CD4-positive, alpha-beta T cell treated with Interleukin-1 beta for 1 hour (primary cell): ENCODE results near the gene HPCA.

Experiments
- DNase-seq, 2 donors: peaks; one replicate each; pipeline ENCODE4 v3.0.0-alpha.2; 2020 to 2022

HPCA gene

DNA sequence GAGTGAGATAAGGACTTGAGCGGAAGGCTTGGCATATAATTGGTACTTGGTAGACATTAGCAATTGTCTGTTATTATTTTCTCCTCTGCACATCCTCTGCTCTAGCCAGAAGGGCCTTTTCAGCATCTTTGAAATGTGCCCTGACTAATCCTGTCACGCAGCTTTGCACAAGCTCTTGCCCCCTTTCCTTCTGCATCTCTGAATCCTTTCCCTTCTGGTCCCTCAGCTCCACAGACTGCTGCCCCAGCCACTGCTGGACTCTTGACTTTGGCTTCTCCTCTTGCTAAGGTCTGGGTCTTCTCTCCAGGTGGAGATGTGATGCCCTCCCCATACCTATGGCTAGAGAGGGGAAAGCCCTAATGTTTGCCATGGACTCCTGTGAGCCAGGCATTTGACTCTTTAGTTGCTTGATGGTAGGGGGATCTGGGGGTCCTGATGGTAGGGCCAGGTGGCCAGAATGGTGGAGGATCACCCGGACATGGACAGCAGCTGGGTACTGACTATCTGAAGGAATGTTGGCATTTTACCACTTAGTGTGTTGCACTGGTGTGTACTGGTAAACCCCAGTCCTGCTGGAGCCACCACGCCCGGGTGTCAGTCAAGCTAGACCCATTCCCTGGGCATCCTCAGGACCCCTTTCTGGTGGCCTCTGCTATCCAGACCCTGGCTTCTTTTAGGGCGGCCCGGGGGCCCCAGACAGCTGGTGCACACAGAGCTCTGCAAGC lies 4.4 kb downstream of the HPCA start:
- no peak for DNase-seq

DNA sequence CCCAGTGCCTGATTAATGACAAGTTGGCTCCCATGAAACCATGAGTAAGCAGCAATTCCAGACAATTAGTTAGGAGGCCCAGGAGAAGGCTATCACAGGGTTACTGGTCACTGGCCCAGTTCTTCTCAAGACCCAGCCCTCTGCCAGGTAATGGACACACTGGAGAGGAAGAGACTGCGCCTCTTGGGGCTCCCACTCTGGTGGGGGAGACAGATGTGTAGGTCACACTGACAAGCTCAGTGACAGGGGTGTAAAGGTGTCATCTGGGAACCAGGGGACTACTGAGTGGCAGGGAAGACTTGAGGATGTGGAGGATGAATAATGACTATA lies 4.9 kb downstream of the HPCA start:
- no peak for DNase-seq

DNA sequence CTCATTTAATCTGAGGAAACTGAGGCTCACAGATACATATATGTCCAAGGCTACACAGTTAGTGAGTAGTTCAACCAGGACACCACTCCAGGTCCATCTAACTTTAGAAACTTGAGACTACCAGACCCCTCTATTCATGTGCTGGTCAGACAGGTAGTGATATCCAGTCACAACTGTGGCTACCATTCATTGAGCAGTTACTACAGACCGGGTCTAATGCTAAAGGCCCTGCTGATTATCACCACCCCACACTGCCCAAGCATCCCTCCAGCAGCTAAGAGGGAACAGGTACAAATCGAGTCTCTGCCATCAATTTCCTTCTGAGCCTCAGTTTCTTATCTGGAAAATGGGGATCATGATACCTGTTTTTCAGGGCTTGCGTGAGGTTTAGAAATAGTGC lies 5.3 kb downstream of the HPCA start:
- DNase-seq = no peak

DNA sequence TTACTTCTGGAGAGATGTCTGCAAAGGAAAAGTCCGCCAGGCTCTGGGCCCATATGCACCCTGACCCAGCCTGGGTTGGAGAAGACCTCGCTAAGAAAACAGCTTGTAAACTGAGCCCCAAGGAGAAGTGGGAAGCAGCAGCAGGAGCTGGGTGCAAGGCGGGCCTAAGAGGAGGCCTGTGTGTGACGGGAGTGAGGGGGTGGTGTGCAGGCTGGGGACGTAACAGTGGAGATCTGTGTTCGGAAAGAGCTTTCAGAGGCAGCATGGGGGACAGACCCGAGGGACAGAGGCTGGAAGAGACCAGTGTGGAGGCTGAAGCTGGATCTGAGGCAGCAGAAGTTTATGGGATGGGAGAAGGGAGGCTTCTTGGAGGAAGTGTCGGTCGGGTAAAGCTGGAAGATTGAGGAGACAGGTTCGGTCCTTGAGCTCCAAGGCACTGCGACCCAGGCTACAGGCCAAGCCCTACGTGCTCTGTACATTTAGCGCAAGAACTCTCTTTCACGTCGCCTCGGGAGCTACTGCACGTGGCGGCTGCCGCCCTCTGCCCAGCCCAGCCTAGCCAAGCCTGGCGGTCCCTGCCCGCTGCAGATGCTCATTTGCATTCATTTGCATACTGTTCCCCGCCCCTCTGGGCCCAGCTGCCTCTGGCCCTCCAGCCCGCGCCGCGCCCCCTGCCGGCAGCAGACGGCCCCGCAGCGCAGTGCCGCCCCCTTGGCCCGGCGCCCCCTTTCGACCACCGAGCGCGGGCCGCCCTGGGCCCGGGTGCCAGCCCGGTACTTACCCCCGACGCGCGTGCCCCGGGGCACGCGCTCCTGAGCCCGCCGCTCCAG lies 6.3 kb downstream of the HPCA start:
- peak; percentile 25 to 29 for DNase-seq

DNA sequence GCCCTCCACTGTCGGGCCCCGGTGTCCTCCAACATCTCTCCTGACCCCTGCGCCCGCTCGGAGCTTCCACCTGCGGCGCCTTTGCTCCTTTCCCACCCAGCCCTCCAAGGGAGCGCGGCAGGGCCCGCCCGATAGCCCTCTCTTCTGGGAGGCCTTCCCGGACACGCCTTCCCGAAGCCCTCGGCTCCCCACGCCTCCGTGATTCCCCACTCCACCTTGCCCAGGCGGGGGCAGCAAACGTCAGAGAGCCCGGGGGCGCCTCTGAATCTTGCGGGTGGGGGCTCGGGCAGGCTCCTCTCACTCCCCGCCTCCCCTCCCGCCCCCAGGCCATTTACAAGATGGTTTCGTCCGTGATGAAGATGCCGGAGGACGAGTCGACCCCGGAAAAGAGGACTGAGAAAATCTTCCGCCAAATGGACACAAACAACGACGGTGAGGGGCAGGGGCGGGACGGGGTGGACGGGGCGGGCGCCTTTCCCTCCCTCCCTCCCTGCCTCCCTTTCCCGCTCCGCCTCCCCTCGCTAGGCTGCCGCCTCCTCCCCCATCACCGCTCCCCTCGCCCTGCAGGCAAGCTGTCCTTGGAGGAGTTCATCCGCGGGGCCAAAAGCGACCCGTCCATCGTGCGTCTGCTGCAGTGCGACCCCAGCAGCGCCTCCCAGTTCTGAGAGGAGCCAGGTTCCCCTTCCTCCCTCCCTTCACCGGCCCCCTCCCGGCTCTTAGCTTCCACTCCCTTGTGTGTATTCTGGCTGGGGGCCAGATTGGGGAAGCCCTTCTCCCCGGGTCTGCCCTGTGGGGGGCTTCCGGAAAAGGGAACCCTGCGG lies 7.1 kb downstream of the HPCA start:
- DNase-seq = no peak

DNA sequence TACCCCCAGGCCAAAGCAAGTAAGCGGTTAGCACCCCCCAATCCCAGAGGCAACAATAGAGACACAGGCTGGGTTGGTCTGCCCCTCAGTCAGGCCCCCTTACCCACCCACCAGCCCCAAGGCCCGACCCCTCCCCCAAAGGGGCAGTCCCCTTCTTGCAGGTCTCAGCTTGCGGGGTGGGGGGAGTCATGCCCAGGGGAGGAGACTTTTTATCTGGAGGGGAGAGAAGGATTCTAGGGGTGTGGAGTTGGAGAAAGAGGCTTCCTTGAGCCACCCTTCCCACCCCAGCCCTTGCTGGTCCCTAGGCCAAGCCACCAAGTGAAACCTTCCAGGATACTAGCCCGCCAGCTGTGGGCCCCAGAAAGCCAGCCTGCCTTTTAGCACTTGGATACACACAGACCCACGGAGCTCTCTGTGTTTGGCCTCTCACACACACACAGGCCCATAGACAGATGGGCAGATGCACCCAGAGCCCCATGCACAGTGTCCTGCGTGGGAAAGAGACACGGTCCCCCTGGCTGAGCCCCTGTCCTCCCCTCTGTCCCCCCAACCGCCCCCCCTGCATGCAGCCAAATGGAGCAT lies 7.8 kb downstream of the HPCA start:
- DNase-seq = no peak

DNA sequence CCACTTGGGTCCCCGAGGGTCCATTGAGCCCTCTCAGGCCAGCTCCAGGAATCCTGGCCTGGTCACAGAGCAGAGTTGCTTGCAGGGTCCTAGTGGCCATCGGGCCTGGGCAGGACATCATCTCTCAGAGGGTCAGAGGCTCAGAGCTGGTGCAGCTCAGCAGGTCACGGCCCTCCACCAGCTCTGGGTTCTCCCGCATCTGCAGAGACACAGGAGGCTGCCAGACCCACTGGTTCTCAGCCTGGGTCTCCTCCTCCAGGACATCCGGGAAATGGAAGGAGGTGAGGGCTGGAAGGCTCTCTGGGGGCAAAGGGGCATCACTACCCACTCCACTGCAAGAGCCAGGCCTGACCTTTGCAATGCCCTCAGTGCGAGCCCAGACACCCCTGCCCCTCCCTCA lies 8.4 kb downstream of the HPCA start:
- DNase-seq = no peak

DNA sequence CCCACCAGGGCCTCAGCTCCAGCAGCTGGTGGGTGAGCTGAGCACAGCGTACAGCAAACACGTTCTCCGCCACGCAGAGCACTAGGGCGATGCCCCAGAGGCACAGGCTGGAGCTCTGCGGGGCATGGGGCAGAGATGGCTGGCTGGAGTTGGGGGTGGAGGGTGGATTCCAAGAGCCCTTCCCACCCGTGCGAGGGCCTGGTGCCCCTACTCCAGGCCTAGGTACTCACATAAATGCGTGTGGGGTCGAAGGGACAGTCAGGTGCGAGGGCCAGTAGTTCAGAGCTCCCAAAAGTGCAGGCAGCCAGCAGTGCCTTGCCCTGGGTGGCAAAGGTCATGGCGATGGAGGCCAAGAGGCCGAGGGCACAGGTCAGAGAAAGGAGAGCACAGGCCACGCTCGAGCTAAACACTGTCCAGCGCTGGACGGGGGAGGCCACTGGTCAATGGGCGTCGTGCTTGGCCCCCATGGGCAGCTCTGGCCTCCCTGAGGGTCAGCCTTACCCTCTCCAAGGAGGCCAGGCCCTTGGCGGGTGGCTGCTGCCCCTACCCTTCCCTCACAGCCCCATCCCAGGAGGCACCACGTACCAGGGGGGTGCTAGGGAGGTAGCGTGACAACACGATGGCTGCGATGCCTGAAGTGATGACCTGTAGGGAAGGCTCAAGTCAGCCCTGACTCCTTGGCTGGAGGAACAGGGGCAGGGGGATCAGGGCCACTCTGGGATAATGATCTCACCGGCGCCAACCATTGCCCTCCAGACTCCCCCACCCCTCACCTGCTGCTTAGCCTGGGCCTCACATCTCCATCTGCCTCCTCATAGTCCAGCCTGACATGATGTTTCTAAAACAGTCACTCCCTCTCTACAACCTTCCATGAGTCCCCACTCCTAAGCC lies 9.3 kb downstream of the HPCA start:
- no peak for DNase-seq

DNA sequence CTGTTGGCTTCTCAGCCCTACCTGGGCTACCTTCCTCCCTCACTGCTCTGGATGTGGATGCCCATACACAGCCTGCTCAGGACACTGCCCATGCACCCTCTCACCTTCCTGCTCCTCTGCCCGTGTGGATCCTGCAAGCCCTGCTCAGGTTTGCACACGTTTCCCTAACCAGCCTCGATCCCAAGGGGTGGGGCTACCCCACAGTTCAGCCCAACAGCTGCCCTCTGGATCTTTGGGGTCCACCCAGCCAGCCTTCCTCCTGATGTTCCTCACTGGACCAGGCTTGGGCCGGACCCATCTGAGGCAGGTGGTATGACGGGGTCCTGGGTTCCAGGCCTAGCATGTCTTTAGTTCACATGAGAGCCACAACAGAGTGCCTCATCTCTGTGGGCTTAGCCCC lies 10.2 kb downstream of the HPCA start:
- DNase-seq = no peak

DNA sequence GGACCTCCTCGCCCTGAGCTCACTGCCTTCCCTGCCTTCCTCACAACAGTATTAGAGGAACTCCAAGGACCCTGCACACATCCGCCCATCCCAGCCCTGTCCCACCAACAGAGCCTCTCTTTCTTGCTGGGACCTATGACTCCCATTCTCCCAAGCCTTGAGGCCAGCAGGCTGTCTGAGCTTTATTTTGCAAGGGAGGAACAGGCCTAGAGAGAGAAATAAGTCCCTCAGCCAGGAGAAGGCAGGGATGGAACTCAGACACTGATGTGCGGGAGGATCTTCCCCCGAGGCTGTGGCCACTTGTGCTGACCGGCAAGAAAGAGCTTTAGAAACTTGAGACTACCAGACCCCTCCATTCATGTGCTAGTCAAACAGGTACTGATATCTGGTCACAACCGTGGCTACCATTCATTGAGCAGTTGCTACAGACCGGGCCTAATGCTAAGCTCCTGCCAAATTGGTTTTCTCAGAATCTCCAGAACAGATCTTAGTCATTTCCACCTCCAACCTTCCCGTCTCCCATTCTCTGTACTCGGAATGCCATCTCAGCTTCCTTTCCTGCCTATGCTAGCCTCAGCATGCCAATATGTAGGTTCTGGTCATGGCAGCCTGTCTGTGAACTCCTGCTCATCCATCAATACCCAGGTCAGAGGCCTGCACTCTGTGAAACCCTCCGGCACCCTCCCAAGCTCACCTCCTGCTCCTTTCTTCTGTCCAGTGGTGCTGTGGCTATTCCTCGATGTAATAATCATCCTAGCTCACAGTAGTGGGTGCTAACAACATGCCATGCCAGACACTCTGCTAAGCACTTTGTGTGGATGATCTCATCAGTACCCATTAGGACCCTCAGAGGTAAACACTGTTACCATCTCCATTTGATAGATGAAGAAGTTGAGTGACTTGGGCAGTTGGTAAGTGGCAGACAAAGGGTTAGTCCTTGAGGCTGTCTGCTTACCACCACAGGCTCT lies 11.1 kb downstream of the HPCA start:
- no peak for DNase-seq

DNA sequence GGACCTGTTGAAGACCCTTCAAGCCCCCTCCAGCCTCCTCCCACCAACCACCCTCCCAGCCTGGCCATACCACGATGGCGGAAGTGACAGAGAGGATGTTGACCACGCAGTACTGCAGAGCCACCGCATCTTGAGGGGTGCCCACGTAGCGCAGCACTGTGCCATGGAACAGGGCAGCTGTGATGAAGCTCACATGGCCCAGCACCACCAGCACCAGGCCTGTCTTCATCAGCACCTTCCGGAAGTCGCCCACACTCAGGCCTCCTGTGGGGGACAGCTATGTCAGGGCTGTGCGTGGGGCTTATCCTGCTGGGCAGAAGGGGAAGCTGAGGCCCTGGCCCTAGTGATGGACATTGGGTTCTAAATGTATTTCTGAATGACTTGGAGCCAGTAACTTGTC lies 11.8 kb downstream of the HPCA start:
- DNase-seq = no peak

DNA sequence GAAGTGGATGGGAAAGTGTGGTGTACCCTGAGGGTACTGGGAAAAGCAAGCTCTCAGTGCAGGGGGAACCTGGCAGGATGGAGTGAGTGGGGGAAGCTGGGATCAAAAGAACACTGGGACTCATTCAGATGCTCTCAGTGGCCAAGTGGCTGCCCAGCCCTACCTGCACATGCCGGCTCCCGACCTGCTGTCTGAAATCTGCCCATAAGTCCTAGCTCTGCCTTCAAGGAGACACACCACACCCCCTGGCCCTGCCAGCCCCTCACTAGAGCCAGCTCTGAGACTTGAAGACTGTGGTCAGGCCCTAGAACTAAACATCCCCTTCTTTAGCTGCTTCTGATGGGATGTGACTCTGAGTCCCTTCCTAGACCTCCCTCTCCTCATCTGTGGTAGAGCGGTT lies 12.7 kb downstream of the HPCA start:
- no peak for DNase-seq

DNA sequence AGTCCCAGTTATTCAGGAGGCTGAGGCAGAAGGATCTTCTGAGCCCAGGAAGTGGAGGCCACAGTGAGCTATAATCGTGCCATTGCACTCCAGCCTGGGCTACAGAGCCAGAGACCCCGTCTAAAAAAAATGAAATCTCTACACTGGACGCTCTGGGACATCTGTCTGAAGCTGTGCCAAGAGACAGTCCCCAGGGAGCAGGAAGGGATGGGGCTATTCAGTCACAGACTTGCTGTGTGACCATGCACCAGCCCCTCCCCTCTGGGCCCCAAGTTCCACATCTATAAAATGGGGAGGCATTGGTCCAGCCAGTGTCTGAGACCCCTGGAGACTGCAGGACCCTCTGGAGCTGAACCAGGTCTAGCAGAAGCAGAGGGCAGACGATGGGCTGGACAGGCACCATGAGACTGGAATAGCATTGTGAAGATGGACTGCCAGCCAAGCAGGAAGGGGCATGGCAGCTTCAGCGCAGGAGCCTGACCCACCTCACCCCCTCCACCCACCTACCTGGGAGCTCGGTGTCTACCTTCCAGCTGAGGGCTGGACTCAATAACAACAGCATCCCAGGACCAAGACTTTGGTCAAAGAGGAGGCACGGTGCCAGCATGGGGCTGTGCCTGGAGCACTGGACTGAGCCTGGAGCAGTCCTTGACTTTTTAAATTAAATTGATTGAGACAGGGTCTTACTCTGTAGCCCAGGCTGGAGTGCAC lies 13.4 kb downstream of the HPCA start:
- DNase-seq = no peak

DNA sequence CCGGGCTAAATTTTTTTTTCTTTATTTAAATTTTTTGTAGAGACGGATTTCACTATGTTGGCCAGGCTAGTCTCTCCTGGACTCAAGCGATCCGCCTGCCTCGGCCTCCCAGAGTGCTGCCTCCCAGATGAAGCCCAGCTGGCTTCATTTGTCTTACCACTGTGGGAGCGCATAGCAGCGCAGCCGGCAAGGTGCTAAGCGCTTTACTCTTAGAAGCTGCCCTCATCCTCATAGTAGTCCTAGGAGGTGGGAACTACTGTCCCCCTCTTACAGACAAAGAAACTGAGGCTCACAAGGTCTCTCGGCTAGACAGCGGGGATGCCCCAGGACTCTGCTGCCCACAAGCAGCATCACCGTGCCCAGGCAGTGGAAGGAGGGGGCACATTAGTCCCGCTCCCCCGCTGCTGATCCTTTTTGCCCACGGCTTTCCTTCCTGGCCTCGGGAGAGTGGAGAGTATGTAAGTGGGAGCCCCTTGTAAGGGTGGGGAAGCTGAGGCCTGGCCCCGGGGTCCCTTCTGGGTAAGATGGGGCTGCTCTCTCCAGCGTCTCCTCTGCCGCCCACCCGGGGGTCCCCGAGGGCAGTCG lies 14.2 kb downstream of the HPCA start:
- DNase-seq = no peak

DNA sequence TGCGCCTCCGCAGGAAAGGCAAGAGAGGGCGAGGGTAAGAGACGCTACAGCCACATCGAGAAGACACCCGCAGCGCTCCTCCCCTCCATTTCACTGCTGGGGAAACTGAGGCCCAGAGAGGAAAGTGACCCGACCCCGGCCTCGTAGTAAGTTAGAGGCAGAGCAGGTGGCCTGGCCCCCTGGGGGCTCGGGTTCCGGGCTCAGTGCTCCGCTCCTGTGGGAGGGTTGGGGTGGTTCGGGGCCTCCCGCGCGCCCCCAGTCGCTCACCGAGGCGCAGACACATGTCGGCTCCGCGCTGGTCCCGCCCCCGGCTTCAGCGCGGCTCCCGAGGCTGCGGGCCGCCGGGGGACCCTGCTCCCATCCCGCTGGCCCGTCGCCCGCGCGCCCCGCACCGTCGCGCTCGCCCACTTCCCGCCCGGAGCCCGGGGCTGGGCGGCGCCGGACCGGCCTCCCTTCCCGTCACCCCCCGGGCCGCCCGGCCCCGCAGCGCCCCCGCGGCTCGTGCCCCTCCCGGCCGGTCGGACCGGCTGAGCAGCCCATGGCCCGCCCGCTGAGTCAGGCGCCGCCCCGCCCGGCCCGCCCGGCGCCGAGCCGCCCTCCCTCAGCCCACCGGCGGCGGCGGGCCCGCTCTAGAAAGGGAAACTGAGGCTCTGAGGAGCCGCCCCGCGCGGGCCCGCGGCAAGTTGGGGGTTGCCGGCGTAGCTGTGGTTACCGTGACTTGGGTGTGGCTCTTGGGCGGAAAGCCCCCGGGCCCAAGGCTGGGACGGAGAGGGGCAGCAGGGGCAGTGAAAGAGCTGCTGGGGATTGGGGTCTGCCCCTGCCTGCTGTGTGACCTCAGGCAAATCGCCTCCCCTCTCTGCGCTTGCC lies 14.9 kb downstream of the HPCA start, which contains the start of gene TMEM54:
Gene TMEM54, minus strand, starts transcription at position 434 of the 867 bp plus-strand sequence. Its CDS starts 151 bp downstream, at position 283.
- no peak for DNase-seq

DNA sequence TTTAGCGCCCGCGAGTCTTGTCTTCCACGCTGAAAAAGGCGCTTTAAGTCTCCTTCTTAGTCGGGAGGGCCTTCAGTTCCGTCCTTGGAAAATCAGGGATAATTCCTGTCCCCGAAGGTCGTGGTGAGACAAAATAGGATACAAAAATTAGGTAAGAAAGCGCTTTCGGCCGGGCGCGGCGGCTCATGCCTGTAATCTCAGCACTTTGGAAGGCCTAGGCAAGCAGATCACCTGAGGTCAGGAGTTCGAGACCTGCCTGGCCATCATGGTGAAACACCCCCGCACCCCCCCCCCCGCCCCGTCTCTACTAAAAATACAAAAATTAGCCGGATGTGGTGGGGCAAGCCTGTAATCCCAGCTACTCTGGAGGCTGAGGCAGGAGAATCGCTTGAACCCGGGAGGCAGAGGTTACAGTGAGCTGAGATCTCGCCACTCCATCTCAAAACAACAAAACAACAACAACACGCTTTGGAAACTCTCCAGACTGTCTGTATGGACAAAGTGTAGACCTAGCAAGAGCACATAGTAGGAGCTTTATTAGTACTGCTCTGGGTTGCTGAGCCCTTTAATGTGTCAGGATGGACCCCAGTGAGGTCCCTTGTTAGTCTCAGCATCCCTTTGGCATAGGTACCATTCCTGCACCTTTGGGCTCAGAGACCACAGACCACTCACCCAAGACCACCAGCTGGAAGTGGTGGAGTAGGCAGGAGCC lies 15.7 kb downstream of the HPCA start:
- no peak for DNase-seq

DNA sequence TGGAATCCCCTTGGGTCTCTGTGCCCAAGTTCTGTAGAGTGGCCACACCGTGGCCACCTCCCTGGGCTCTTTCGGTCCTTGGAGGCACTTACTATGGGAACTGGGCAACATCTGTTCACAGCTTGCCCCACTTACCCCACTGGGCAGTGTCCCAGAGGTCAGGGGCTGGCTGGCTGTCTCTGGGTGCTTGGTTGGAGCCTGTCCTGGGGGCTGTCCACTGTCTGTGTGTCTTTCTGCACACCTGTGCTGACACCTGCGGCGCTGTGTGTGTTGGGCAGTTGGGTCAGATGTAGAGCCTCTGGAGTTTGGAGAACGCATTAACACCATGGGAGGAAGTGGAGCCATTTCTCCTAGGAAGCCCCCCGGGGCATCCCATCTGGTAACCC lies 16.2 kb downstream of the HPCA start:
- DNase-seq = no peak
